IMR-90 (cell line): Measurements from ENCODE around the gene NUBPL. TPM values are rescaled to one million over a fixed set of nuclear protein-coding genes. Genes with fewer than 3 reads are reported as not detected.

ENCODE experiments used
- ATAC-seq: fragments of 200-7000 bp; cut with Tn5 transposase; 2 replicates; pipeline ENCODE4 v1.9.1; 2020; ENCODE audit warnings: low read depth, mild to moderate bottlenecking, moderate library complexity
- BruUV-seq: library from RNA; stranded (reverse); fragments of 400-500 nt; replicated peaks from 2 replicates; lab custom pipeline; 2021; lab: Mats Ljungman, UMichigan
- CTCF ChIA-PET: fragments of 300-600 bp; formaldehyde crosslinking; extraction: SDS; loops from one replicate; lab custom pipeline; 2021; ENCODE audit warnings: antibody characterized with exemption; lab: Yijun Ruan, JAX
- POLR2A ChIA-PET: fragments of 300-600 bp; sonication (Branson Sonifier 250); formaldehyde crosslinking; loops from one replicate; lab custom pipeline; 2022; ENCODE audit warnings: antibody characterized with exemption; ENCODE audit not compliant: unreplicated experiment; lab: Charles Lee
- DNase-seq: peaks from one replicate; pipeline ENCODE4 v3.0.0; 2013
- H2AFZ ChIP-seq: replicated peaks from 2 replicates; pipeline ENCODE3; 2013; ENCODE audit warnings: low read length, mild to moderate bottlenecking; ENCODE audit not compliant: poor library complexity
- H2AK5ac ChIP-seq: 2 replicates; pipeline ENCODE4 v1.6.1; 2013; ENCODE audit warnings: low read depth, low read length, inconsistent platforms
- H2AK9ac ChIP-seq: replicated peaks from 2 replicates; pipeline ENCODE3; 2013; ENCODE audit warnings: mild to moderate bottlenecking, low read depth, low read length, moderate library complexity; ENCODE audit not compliant: poor library complexity
- H2BK120ac ChIP-seq: 2 replicates; pipeline ENCODE4 v1.6.1; 2013; ENCODE audit warnings: low read depth, low read length, inconsistent platforms
- H2BK15ac ChIP-seq: 3 replicates; pipeline ENCODE4 v1.6.1; 2013; ENCODE audit warnings: low read depth, low read length, inconsistent platforms
- H2BK20ac ChIP-seq: 2 replicates; pipeline ENCODE4 v1.6.1; 2013; ENCODE audit warnings: low read depth, mild to moderate bottlenecking, inconsistent platforms, low read length, moderate library complexity
- H2BK5ac ChIP-seq: 2 replicates; pipeline ENCODE4 v1.6.1; 2013; ENCODE audit warnings: mild to moderate bottlenecking, low read depth, low read length, inconsistent platforms; ENCODE audit not compliant: poor library complexity, severe bottlenecking
- H3K14ac ChIP-seq: replicated peaks from 2 replicates; pipeline ENCODE4 v1.6.1; 2013; ENCODE audit warnings: low read depth, low read length, inconsistent platforms
- H3K18ac ChIP-seq: 2 replicates; pipeline ENCODE4 v1.6.1; 2013; ENCODE audit warnings: low read depth, low read length, control low read depth
- H3K23ac ChIP-seq: 2 replicates; pipeline ENCODE4 v1.6.1; 2013; ENCODE audit warnings: low read depth, low read length, inconsistent platforms
- H3K27ac ChIP-seq: 2 replicates; pipeline ENCODE4 v1.5.1; 2013; ENCODE audit warnings: mild to moderate bottlenecking, control low read depth, low read length; ENCODE audit not compliant: insufficient read depth
- H3K27me3 ChIP-seq: 2 replicates; pipeline ENCODE4 v1.6.1; 2013; ENCODE audit warnings: low read length; ENCODE audit not compliant: control insufficient read depth, insufficient read depth
- H3K36me3 ChIP-seq: 2 replicates; pipeline ENCODE4 v1.6.1; 2013; ENCODE audit warnings: low read length, mixed read lengths; ENCODE audit not compliant: control insufficient read depth, insufficient read depth
- H3K4ac ChIP-seq: 2 replicates; pipeline ENCODE4 v1.6.1; 2013; ENCODE audit warnings: low read depth, low read length, inconsistent platforms
- H3K4me1 ChIP-seq: 2 replicates; pipeline ENCODE4 v1.6.1; 2013; ENCODE audit warnings: low read length, mixed read lengths; ENCODE audit not compliant: control insufficient read depth, insufficient read depth
- H3K4me2 ChIP-seq: 2 replicates; pipeline ENCODE4 v1.6.1; 2013; ENCODE audit warnings: low read depth, mild to moderate bottlenecking, control low read depth, low read length, moderate library complexity
- H3K4me3 ChIP-seq: 2 replicates; pipeline ENCODE4 v1.5.1; 2013; ENCODE audit warnings: low read depth, mild to moderate bottlenecking, control low read depth, low read length, moderate library complexity; ENCODE audit not compliant: insufficient read depth
- H3K56ac ChIP-seq: 2 replicates; pipeline ENCODE4 v1.6.1; 2013; ENCODE audit warnings: low read length, inconsistent platforms; ENCODE audit not compliant: insufficient read depth; ENCODE audit errors: extremely low read depth
- H3K79me1 ChIP-seq, 2 experiments: 2 replicates each; pipeline ENCODE4 v1.6.1; 2013; ENCODE audit warnings: low read length in 2 of 2, inconsistent platforms in 1 of 2, low read depth in 1 of 2
- H3K9ac ChIP-seq: 2 replicates; pipeline ENCODE4 v1.6.1; 2013; ENCODE audit warnings: low read depth, low read length, control low read depth
- H3K9me1 ChIP-seq: 2 replicates; pipeline ENCODE4 v1.6.1; 2013; ENCODE audit warnings: low read length, inconsistent platforms; ENCODE audit not compliant: insufficient read depth
- H3K9me3 ChIP-seq: 2 replicates; pipeline ENCODE4 v1.6.1; 2013; ENCODE audit warnings: low read length; ENCODE audit not compliant: control insufficient read depth, insufficient read depth
- H4K20me1 ChIP-seq: 2 replicates; pipeline ENCODE4 v1.6.1; 2013; ENCODE audit warnings: low read length, inconsistent platforms; ENCODE audit not compliant: insufficient read depth
- H4K5ac ChIP-seq: 2 replicates; pipeline ENCODE4 v1.6.1; 2013; ENCODE audit warnings: mild to moderate bottlenecking, low read depth, low read length, control low read depth
- H4K8ac ChIP-seq, 2 experiments: 2 replicates each; pipeline ENCODE4 v1.6.1; 2013; ENCODE audit warnings: low read depth in 2 of 2, low read length in 2 of 2, control low read depth in 1 of 2, inconsistent platforms in 1 of 2
- H4K91ac ChIP-seq: 2 replicates; pipeline ENCODE4 v1.6.1; 2013; ENCODE audit warnings: low read depth, low read length, inconsistent platforms; ENCODE audit not compliant: insufficient read depth
- BHLHE40 ChIP-seq: fragments of 150-350 bp; IDR thresholded peaks from 2 replicates; pipeline ENCODE4 v1.6.1; 2016; ENCODE audit warnings: mild to moderate bottlenecking, low read depth, low read length
- CEBPB ChIP-seq: IDR thresholded peaks from 2 replicates; pipeline ENCODE4 v1.6.1; 2012; ENCODE audit warnings: low read depth, low read length, improper control_type of control experiment
- CHD1 ChIP-seq: IDR thresholded peaks from 2 replicates; pipeline ENCODE4 v1.6.1; 2012; ENCODE audit warnings: low read depth, low read length, improper control_type of control experiment
- FOS ChIP-seq: fragments of 150-350 bp; IDR thresholded peaks from 2 replicates; pipeline ENCODE4 v1.6.1; 2016; ENCODE audit warnings: low read depth, low read length
- MAFK ChIP-seq: IDR thresholded peaks from 2 replicates; pipeline ENCODE4 v1.6.1; 2012; ENCODE audit warnings: low read depth, low read length, improper control_type of control experiment
- MAZ ChIP-seq: IDR thresholded peaks from 2 replicates; pipeline ENCODE4 v1.6.1; 2012; ENCODE audit warnings: low read depth, mild to moderate bottlenecking, low read length, improper control_type of control experiment, moderate library complexity, borderline replicate concordance
- MXI1 ChIP-seq: IDR thresholded peaks from 2 replicates; pipeline ENCODE4 v1.6.1; 2012; ENCODE audit warnings: low read depth, mild to moderate bottlenecking, low read length, moderate library complexity, borderline replicate concordance
- NFE2L2 ChIP-seq: fragments of 150-350 bp; IDR thresholded peaks from 2 replicates; pipeline ENCODE4 v1.6.1; 2016; ENCODE audit warnings: low read depth, mild to moderate bottlenecking, low read length
- POLR2A ChIP-seq: IDR thresholded peaks from 2 replicates; pipeline ENCODE4 v1.6.1; 2012; ENCODE audit warnings: mild to moderate bottlenecking, low read depth, low read length
- RAD21 ChIP-seq: IDR thresholded peaks from 2 replicates; pipeline ENCODE4 v1.6.1; 2012; ENCODE audit warnings: low read length, improper control_type of control experiment
- RCOR1 ChIP-seq: IDR thresholded peaks from 2 replicates; pipeline ENCODE4 v1.6.1; 2012; ENCODE audit warnings: mild to moderate bottlenecking, low read length, improper control_type of control experiment; ENCODE audit not compliant: insufficient replicate concordance
- RFX5 ChIP-seq: IDR thresholded peaks from 2 replicates; pipeline ENCODE4 v1.8.0; 2012; ENCODE audit warnings: low read depth, mild to moderate bottlenecking, low read length, moderate library complexity
- WGBS, 2 experiments: methylation state at CpG; one replicate each; pipeline versions ENCODE4 v1.1.5 to v1.1.7; 2013; ENCODE audit warnings: missing lambda C conversion rate in 2 of 2; ENCODE audit not compliant: insufficient read length in 1 of 2; ENCODE audit errors: extremely low coverage in 2 of 2; 5-methylcytosine and 5-hydroxymethylcytosine counted together
- dilution Hi-C: fragments of 300-500 bp; cut with HindIII; formaldehyde crosslinking; loops from one replicate; pipeline ENCODE4 v1.14.3; 2018; ENCODE audit warnings: low sequenced_read_pairs; ENCODE audit not compliant: unreplicated experiment
- in situ Hi-C: fragments of 300-500 bp; cut with MboI; formaldehyde crosslinking; loops from 3 replicates; pipeline ENCODE4 v1.14.3; 2019; ENCODE audit warnings: low sequenced_read_pairs, inconsistent platforms, mixed read lengths
- intact Hi-C: fragments of 100-400 bp; cut with micrococcal nuclease; formaldehyde crosslinking; loops from 2 replicates; pipeline ENCODE4 v1.10.0; 2022
- polyA plus RNA-seq, 3 experiments: library from polyadenylated mRNA; depleted of rRNA; stranded (reverse); fragments of >200 nt; gene quantifications; 2 replicates each; pipeline ENCODE4 v1.2.3, GENCODE V29; 2012; ENCODE audit warnings: low replicate concordance in 1 of 3
- total RNA-seq: library from RNA; depleted of rRNA; stranded (reverse); fragments of >200 nt; gene quantifications from 2 replicates; pipeline ENCODE4 v1.2.3, GENCODE V29; 2012
- TF ChIP-seq, protein P1 (sequence below): conservative IDR thresholded peaks from 2 replicates; pipeline ENCODE4 v1.5.1; 2012; ENCODE audit warnings: mild to moderate bottlenecking, low read depth, low read length, improper control_type of control experiment
- TF ChIP-seq, protein P2 (sequence below): fragments of 150-350 bp; IDR thresholded peaks from 2 replicates; pipeline ENCODE4 v1.6.1; 2017; ENCODE audit warnings: mild to moderate bottlenecking, antibody characterized with exemption, low read length, low read depth
- TF ChIP-seq, protein P3 (sequence below): fragments of 150-350 bp; IDR thresholded peaks from 2 replicates; pipeline ENCODE4 v1.6.1; 2016; ENCODE audit warnings: low read depth, mild to moderate bottlenecking, low read length, moderate library complexity, borderline replicate concordance

The NUBPL gene
- total and polyA plus RNA-seq, 2 of the 4 experiments (the other 2 are of a cell fraction), result 5.4 to 11.5 TPM

DNA sequence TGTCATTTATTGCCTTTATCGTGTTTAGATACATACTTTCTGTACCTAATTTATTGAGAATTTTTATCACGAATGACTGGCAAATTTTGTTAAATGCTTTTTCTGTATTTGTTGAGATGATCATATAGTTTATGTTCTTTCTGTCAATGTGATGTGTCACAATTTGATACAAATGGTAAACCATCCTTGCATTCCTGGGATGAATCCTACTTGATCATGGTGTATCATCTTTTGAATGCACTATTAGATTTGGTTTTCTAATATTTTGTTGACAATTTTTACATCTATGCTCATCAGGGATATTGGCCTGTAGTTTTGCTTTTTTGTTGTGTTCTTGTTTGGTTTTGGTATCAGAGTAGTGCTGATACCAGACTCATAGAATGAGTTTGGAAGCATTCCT lies 185.1 kb downstream of the NUBPL start:
- no TSS peak for BruUV-seq
- Histone ChIP-seq H3K79me1 (no peaks in the 10 kb centered on the region), H4K20me1 (no peaks in the 10 kb centered on the region), H2AK9ac (no peak overlapping the region), H2BK120ac (no peak overlapping the region), H3K4me3 (no peak overlapping the region), H3K18ac (no peak overlapping the region), H3K27me3 (no peaks in the 10 kb centered on the region), H3K4ac (no peak overlapping the region), H2BK20ac (no peak overlapping the region), H3K14ac (no peak overlapping the region), H3K27ac (no peak overlapping the region), H2BK5ac (no peak overlapping the region), H4K91ac (no peak overlapping the region), H3K36me3 (no peaks in the 10 kb centered on the region), H4K5ac (no peak overlapping the region), H2AK5ac (no peak overlapping the region), H3K56ac (no peak overlapping the region), H3K9me1 (no peaks in the 10 kb centered on the region), H2AFZ (no peak overlapping the region), H3K4me1 (no peaks in the 10 kb centered on the region), H3K9ac (no peak overlapping the region), H2BK15ac (no peak overlapping the region), H3K9me3 (no peaks in the 10 kb centered on the region; the same call in 1 of the 2 replicates), H3K23ac (no peak overlapping the region), H4K8ac (no peak overlapping the region), H3K4me2 (no peak overlapping the region)
- ChIA-PET CTCF (no interaction called here), POLR2A (no interaction called here)
- no peak for ATAC-seq
- no peak for TF ChIP-seq FOS
- TF ChIP-seq, protein P1, sequence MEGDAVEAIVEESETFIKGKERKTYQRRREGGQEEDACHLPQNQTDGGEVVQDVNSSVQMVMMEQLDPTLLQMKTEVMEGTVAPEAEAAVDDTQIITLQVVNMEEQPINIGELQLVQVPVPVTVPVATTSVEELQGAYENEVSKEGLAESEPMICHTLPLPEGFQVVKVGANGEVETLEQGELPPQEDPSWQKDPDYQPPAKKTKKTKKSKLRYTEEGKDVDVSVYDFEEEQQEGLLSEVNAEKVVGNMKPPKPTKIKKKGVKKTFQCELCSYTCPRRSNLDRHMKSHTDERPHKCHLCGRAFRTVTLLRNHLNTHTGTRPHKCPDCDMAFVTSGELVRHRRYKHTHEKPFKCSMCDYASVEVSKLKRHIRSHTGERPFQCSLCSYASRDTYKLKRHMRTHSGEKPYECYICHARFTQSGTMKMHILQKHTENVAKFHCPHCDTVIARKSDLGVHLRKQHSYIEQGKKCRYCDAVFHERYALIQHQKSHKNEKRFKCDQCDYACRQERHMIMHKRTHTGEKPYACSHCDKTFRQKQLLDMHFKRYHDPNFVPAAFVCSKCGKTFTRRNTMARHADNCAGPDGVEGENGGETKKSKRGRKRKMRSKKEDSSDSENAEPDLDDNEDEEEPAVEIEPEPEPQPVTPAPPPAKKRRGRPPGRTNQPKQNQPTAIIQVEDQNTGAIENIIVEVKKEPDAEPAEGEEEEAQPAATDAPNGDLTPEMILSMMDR, result no peak
- no peak for TF ChIP-seq BHLHE40
- no peak for TF ChIP-seq RCOR1
- TF ChIP-seq, protein P2, sequence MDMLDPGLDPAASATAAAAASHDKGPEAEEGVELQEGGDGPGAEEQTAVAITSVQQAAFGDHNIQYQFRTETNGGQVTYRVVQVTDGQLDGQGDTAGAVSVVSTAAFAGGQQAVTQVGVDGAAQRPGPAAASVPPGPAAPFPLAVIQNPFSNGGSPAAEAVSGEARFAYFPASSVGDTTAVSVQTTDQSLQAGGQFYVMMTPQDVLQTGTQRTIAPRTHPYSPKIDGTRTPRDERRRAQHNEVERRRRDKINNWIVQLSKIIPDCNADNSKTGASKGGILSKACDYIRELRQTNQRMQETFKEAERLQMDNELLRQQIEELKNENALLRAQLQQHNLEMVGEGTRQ, result no peak
- TF ChIP-seq, protein P3, sequence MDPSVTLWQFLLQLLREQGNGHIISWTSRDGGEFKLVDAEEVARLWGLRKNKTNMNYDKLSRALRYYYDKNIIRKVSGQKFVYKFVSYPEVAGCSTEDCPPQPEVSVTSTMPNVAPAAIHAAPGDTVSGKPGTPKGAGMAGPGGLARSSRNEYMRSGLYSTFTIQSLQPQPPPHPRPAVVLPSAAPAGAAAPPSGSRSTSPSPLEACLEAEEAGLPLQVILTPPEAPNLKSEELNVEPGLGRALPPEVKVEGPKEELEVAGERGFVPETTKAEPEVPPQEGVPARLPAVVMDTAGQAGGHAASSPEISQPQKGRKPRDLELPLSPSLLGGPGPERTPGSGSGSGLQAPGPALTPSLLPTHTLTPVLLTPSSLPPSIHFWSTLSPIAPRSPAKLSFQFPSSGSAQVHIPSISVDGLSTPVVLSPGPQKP, result no peak
- no peak for TF ChIP-seq NFE2L2
- no peak for TF ChIP-seq RAD21
- TF ChIP-seq MAZ, result no peak
- TF ChIP-seq CEBPB, result no peak
- TF ChIP-seq CHD1, result no peak
- no peak for TF ChIP-seq RFX5
- TF ChIP-seq POLR2A, result no peak
- no peak for TF ChIP-seq MXI1
- TF ChIP-seq MAFK, result no peak
- intact Hi-C loops (no loop called here), dilution Hi-C loops (no loop called here), in situ Hi-C loops (no loop called here)
- no peak for DNase-seq
- WGBS, 2 experiments, result no CpG with 5 or more reads among the region's 2 CpGs
